ENCODE data around the gene TRPV2. TPM values are rescaled to one million over a fixed set of nuclear protein-coding genes. Genes with fewer than 3 reads are reported as not detected.

TRPV2 gene
- total and polyA plus RNA-seq, 3 donors from 2014 or later: 7.1 to 7.7 (median 7.6) TPM

DNA sequence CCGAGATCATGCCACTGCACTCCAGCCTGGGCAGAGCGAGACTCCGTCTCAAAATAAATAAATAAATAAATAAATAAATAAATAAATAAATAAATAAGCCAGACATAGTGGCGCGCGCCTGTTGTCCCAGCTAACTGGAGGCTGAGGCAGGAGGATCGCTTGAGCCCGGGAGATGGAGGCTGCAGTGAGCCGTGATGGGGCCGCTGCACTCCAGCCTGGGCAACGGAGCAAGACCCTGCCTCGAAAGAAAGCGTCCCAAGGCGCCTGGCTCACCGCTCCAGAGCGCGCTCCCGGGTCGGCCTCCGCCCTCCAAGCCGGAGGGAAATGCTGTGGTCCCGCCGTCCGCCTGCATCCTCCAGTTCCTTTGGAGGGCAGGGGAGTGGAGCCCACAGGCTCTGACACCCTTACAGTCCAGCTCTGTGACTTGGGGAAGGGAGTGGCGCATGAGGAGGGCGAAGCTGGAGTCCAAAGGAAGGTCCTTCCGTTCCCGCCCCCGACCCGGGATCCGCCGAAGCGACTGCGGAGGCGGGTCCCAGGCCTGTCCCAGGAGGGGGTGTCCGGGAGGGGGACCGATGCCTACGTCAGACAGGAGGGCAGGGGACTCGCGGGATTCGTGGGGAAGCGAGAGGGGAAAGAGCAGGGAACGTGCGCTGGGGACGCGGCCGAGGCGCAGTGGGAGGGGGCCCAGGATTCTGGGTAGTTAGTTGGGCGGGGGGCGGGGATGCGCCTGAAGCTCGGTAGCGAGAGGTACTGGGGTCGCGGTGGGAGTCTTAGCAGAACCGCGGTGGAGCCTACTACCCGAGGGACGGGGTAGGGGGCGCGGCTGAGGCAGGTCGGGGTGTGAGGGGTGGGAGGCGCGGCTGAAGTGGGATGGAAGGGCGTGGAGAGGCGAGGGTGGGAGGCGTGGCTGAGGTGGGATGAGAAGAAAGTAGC, 8.4 kb upstream of the TRPV2 start:
- no peaks in the 10 kb centered on the region for H3K27me3 ChIP-seq
- TF ChIP-seq CTCF (IDR thresholded peaks at IDR 0.05): no peak
- no peak for TF ChIP-seq POLR2A (IDR thresholded peaks at IDR 0.05)
- no peaks in the 10 kb centered on the region for H3K36me3 ChIP-seq (ENCODE audit: low read depth, missing control alignments)
- peak overlapping the region; percentile 52 to 64 for H3K4me3 ChIP-seq
- peak; percentile 21 for DNase-seq
- H3K4me1 ChIP-seq: peaks cover 9% of the 10 kb centered on the region
- H3K27ac ChIP-seq: peak overlapping the region; percentile 33 to 72
- no peaks in the 10 kb centered on the region for H3K9me3 ChIP-seq
- 4 to 7% methylated on average over 48 to 67 of the region's 67 CpGs for WGBS, 2 donors
- intact Hi-C loops (cut with DNase I; ENCODE audit: low total_unique reads): no loop called here

GRCh38 chr17:16407911-16408588, 7.3 kb upstream of the TRPV2 start:
- peak; percentile 84 for DNase-seq
- WGBS, 2 donors: 9 to 14% methylated on average over 14 of the region's 14 CpGs
- no peaks in the 10 kb centered on the region for H3K36me3 ChIP-seq (ENCODE audit: low read depth, missing control alignments)
- intact Hi-C loops (cut with DNase I; ENCODE audit: low total_unique reads): no loop called here
- no peaks in the 10 kb centered on the region for H3K27me3 ChIP-seq
- H3K4me3 ChIP-seq: peak overlapping the region in 1 of 2 donors; percentile 34
- TF ChIP-seq POLR2A (IDR thresholded peaks at IDR 0.05): no peak
- TF ChIP-seq CTCF (IDR thresholded peaks at IDR 0.05): no peak
- peaks cover 9% of the 10 kb centered on the region for H3K4me1 ChIP-seq
- H3K9me3 ChIP-seq: no peaks in the 10 kb centered on the region
- H3K27ac ChIP-seq: peak overlapping the region; percentile 67 to 83

DNA sequence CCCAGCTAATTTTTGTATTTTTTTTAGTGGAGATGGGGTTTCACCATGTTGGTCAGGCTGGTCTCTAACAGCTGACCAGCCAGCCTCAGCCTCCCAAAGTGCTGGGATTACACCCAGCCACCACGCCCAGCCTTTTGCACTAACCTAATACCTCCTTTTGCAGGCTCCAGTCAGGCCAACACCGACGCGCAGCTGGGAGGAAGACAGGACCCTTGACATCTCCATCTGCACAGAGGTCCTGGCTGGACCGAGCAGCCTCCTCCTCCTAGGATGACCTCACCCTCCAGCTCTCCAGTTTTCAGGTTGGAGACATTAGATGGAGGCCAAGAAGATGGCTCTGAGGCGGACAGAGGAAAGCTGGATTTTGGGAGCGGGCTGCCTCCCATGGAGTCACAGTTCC, 2.0 kb downstream of the TRPV2 start:
- Histone ChIP-seq H3K9me3 (no peaks in the 10 kb centered on the region), H3K4me1 (peaks cover 5% of the 10 kb centered on the region), H3K36me3 (ENCODE audit: low read depth, missing control alignments) (no peaks in the 10 kb centered on the region), H3K27ac (no peak overlapping the region), H3K4me3 (no peak overlapping the region), H3K27me3 (no peaks in the 10 kb centered on the region)
- DNase-seq: no peak
- TF ChIP-seq POLR2A (IDR thresholded peaks at IDR 0.05) (no peak), CTCF (IDR thresholded peaks at IDR 0.05) (no peak)
- 85 to 94% methylated on average over 6 to 7 of the region's 7 CpGs for WGBS, 2 donors
- intact Hi-C loops (cut with DNase I; ENCODE audit: low total_unique reads): no loop called here

DNA sequence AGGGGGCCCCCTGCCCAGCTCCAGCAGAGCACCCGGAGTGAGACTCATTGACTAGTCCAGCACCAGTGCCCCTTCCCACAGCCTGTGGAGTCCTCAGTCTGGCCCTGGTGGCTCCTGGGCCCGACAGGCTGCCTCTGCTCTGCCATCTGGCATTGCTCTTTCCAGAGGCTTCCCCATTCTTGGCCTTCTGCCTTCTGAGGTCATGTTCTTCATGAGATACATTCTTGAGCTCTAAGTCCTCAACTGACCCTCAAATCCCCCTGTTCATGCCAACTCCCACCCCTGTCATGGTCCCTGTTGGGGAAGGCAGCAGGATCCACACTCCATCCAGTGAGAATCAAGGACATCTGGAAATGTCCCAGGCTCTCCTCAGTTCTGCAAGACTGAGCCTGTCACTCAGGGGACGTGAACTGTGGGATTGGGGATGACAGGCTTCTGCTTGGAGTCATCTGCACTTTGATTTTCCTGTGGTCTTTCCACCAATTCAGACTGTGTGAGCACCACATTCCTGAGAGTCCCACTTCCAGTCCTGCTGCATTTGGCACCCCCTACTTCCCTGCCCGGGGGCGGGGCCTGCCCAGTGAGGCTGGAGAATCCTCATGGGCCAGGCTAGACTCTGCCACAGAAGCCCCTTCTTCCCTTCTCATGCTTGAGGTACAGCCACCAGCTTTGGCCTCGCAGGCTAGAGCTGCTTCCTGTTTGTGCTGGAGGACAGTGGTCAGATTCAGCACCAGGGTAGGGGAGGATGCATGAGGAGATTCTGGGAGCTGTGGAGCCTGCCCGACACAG, 2.7 kb downstream of the TRPV2 start:
- TF ChIP-seq POLR2A (IDR thresholded peaks at IDR 0.05) (no peak), CTCF (IDR thresholded peaks at IDR 0.05) (no peak)
- no peaks in the 10 kb centered on the region for H3K27me3 ChIP-seq
- 63 to 79% methylated on average over 5 to 7 of the region's 7 CpGs for WGBS, 2 donors
- no peak overlapping the region for H3K4me3 ChIP-seq
- H3K4me1 ChIP-seq: peaks cover 5% of the 10 kb centered on the region
- no peak for DNase-seq
- intact Hi-C loops (cut with DNase I; ENCODE audit: low total_unique reads): no loop called here
- H3K36me3 ChIP-seq (ENCODE audit: low read depth, missing control alignments): no peaks in the 10 kb centered on the region
- no peaks in the 10 kb centered on the region for H3K9me3 ChIP-seq
- H3K27ac ChIP-seq: no peak overlapping the region

Data from testis (tissue), 3 donors.